CD4-positive, alpha-beta memory T cell (primary cell): ENCODE results near the gene GAN. TPM values are rescaled to one million over a fixed set of nuclear protein-coding genes. Genes with fewer than 3 reads are reported as not detected.

ENCODE experiments used
- CTCF ChIA-PET: fragments of 350-600 bp; sonication (Branson Sonifier 250); formaldehyde crosslinking; loops from one replicate; lab custom pipeline; 2021; ENCODE audit warnings: inconsistent platforms; ENCODE audit not compliant: partially characterized antibody; lab: Charles Lee
- POLR2A ChIA-PET: fragments of 350-600 bp; sonication (Branson Sonifier 250); formaldehyde crosslinking; loops from one replicate; lab custom pipeline; 2021; ENCODE audit not compliant: partially characterized antibody; lab: Charles Lee
- DNase-seq, 5 donors: peaks; one replicate each; pipeline versions ENCODE4 v3.0.0 to v3.0.0-alpha.2; 2020 to 2022; ENCODE audit warnings: mixed read lengths in 1 of 5
- H3K27ac ChIP-seq: one replicate; pipeline ENCODE4 v1.7.0; 2013; ENCODE audit warnings: low read depth, low read length
- H3K27me3 ChIP-seq: 2 replicates; pipeline ENCODE4 v1.7.0; 2013; ENCODE audit warnings: mild to moderate bottlenecking, low read length, moderate library complexity; ENCODE audit not compliant: insufficient read depth
- H3K36me3 ChIP-seq: 2 replicates; pipeline ENCODE4 v1.7.0; 2013; ENCODE audit warnings: mild to moderate bottlenecking, low read length, moderate library complexity; ENCODE audit not compliant: insufficient read depth
- H3K4me1 ChIP-seq: 2 replicates; pipeline ENCODE4 v1.7.0; 2013; ENCODE audit warnings: mild to moderate bottlenecking, low read length, moderate library complexity; ENCODE audit not compliant: insufficient read depth
- H3K4me3 ChIP-seq, 2 donors: one replicate each; pipeline ENCODE4 v1.7.0; 2013; ENCODE audit warnings: low read length in 2 of 2, mild to moderate bottlenecking in 1 of 2
- H3K9me3 ChIP-seq, 2 donors: one replicate each; pipeline ENCODE4 v1.7.0; 2013; ENCODE audit warnings: low read length in 2 of 2, control low read depth in 1 of 2; ENCODE audit not compliant: control insufficient read depth in 1 of 2
- H3K27ac Mint-ChIP-seq, 7 donors: one replicate each; pipeline ENCODE4 v1.8.0; 2020 to 2021; ENCODE audit warnings: mixed read lengths in 7 of 7, mild to moderate bottlenecking in 6 of 7, inconsistent platforms in 3 of 7, moderate library complexity in 3 of 7
- H3K27me3 Mint-ChIP-seq, 2 donors: one replicate each; pipeline ENCODE4 v1.8.0; 2020 to 2021; ENCODE audit warnings: mixed read lengths in 2 of 2
- H3K36me3 Mint-ChIP-seq, 2 donors: one replicate each; pipeline ENCODE4 v1.8.0; 2020 to 2021; ENCODE audit warnings: mixed read lengths in 2 of 2, inconsistent platforms in 1 of 2, mild to moderate bottlenecking in 1 of 2
- H3K4me1 Mint-ChIP-seq, 4 donors: one replicate each; pipeline ENCODE4 v1.8.0; 2020 to 2021; ENCODE audit warnings: mixed read lengths in 4 of 4, mild to moderate bottlenecking in 1 of 4
- H3K4me3 Mint-ChIP-seq, 8 donors: one replicate each; pipeline ENCODE4 v1.8.0; 2020 to 2021; ENCODE audit warnings: mixed read lengths in 8 of 8, mild to moderate bottlenecking in 7 of 8, moderate library complexity in 6 of 8, inconsistent platforms in 3 of 8
- H3K9me3 Mint-ChIP-seq, 8 donors: one replicate each; pipeline ENCODE4 v1.8.0; 2020 to 2021; ENCODE audit warnings: mixed read lengths in 8 of 8, mild to moderate bottlenecking in 5 of 8, inconsistent platforms in 3 of 8, moderate library complexity in 1 of 8
- intact Hi-C: fragments of 100-400 bp; cut with micrococcal nuclease; formaldehyde crosslinking; loops from one replicate; pipeline ENCODE4 v1.15.1; 2023
- polyA plus RNA-seq, 2 donors: library from polyadenylated mRNA; unstranded; fragments of 300-500 nt; fragmentation: Illumina TruSeq; gene quantifications; one replicate each; pipeline ENCODE4 v1.2.3, GENCODE V29; 2021
- total RNA-seq, 2 experiments: library from RNA; stranded (reverse); gene quantifications; one replicate each; pipeline ENCODE4 v1.2.3, GENCODE V29; 2021

Gene GAN
- total and polyA plus RNA-seq, 4 experiments from 2014 or later = 0.97 to 10.8 (median 6.2) TPM

DNA sequence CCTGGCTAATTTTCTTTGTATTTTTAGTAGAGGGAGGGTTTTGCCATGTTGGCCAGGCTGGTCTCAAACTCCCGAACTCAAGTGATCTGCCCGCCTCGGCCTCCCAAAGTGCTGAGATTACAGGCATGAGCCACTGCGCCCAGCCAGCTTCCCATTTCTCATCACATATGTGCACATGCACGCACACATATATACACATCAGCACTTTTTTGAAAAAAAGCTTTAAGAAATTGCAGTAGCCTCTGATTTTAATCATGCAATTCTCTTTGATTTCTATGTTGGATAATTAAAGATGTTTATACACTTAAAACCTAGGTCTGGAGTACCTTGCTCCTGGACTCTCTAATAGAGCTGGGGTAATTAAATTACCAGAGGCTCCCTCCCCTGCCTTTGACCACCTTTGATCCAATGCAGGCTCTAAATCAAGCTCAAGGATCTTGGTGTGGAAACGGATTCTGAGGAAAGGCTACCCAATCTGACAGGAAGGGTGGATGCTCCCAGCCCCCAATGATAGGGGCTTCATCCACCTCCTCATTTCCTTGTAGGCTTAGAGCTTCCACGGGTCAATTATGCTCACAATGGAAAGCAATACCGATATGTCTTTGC lies 29.7 kb upstream of the GAN start:
- no peaks in the 10 kb centered on the region for H3K36me3 Mint-ChIP-seq
- no peaks in the 10 kb centered on the region for H3K4me1 Mint-ChIP-seq
- Histone ChIP-seq H3K36me3 (no peaks in the 10 kb centered on the region), H3K9me3 (no peaks in the 10 kb centered on the region), H3K4me1 (no peaks in the 10 kb centered on the region), H3K4me3 (no peak overlapping the region), H3K27me3 (no peaks in the 10 kb centered on the region), H3K27ac (no peak overlapping the region)
- CTCF ChIA-PET = interaction anchor here (0.7 to 1.3 kb wide), 3 partner anchors 11 to 30 kb away, joined by 3 read pairs; no protein-coding TSS in a partner anchor
- POLR2A ChIA-PET = no interaction called here
- DNase-seq = no peak
- no peak overlapping the region for H3K4me3 Mint-ChIP-seq
- no peak overlapping the region for H3K27ac Mint-ChIP-seq
- H3K27me3 Mint-ChIP-seq = peaks cover 0 to 1% of the 10 kb centered on the region in 2 donors
- no peaks in the 10 kb centered on the region for H3K9me3 Mint-ChIP-seq
- intact Hi-C loops = no loop called here

DNA sequence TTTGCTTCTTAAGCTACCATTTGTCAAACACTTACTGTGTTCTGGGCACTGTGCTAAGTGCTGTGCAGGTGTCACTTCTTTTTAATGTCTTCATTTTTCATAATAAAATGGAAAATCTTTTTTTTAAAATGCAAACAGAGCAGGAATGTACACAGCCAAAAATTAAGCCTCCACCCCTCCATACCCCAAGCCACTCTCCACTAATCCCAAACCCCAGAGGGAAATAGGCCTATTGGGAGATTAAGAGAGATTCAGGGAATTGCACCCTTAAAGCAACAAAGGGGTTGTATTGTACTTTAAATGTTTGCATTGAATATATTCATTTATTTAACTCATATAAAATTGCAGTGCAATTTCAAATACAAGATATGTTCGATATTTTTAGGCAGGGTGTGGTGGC lies 28.6 kb upstream of the GAN start:
- no peak for DNase-seq
- Mint-ChIP-seq H3K27me3 (peaks cover 1 to 2% of the 10 kb centered on the region in 2 donors), H3K36me3 (no peaks in the 10 kb centered on the region), H3K4me3 (no peak overlapping the region), H3K9me3 (no peaks in the 10 kb centered on the region), H3K4me1 (no peaks in the 10 kb centered on the region), H3K27ac (no peak overlapping the region)
- Histone ChIP-seq H3K36me3 (no peaks in the 10 kb centered on the region), H3K4me1 (no peaks in the 10 kb centered on the region), H3K9me3 (no peaks in the 10 kb centered on the region), H3K27ac (no peak overlapping the region), H3K27me3 (no peaks in the 10 kb centered on the region), H3K4me3 (no peak overlapping the region)
- ChIA-PET CTCF (interaction anchor here (1.3 kb wide), 1 partner anchor 12 kb away, joined by 3 read pairs; no protein-coding TSS in a partner anchor), POLR2A (no interaction called here)
- intact Hi-C loops = no loop called here

DNA sequence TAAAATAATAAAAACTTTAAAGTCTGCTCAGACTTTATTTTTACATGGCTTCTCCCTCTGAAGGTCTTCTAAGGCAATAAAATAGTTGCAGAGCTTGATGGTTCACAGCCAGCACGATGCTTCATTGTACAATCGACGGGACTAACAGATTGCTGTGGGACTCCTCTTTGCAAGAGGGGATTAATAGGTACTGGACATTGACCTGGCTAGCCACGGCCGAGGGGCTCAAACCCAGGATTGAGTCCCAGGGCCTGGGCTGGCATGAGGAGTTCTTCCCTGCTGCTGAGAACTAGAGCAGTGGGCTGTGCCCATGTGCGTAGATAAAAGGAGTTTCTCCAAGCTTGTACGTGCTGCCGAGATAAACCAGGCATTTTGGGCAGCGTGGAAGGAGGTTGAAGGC lies 23.6 kb upstream of the GAN start:
- Mint-ChIP-seq H3K36me3 (no peaks in the 10 kb centered on the region), H3K27me3 (peaks cover 9 to 15% of the 10 kb centered on the region in 2 donors), H3K4me3 (no peak overlapping the region), H3K4me1 (no peaks in the 10 kb centered on the region), H3K27ac (no peak overlapping the region), H3K9me3 (peaks cover 0 to 2% (median 0%) of the 10 kb centered on the region in 8 donors)
- no peaks in the 10 kb centered on the region for H3K9me3 ChIP-seq
- no peak for DNase-seq
- no peaks in the 10 kb centered on the region for H3K27me3 ChIP-seq
- no peaks in the 10 kb centered on the region for H3K36me3 ChIP-seq
- intact Hi-C loops = no loop called here
- H3K27ac ChIP-seq = no peak overlapping the region
- ChIA-PET POLR2A (no interaction called here), CTCF (interaction anchor here (1.2 kb wide), 1 partner anchor 11 kb away, joined by 3 read pairs; no protein-coding TSS in a partner anchor)
- no peaks in the 10 kb centered on the region for H3K4me1 ChIP-seq
- no peak overlapping the region for H3K4me3 ChIP-seq

DNA sequence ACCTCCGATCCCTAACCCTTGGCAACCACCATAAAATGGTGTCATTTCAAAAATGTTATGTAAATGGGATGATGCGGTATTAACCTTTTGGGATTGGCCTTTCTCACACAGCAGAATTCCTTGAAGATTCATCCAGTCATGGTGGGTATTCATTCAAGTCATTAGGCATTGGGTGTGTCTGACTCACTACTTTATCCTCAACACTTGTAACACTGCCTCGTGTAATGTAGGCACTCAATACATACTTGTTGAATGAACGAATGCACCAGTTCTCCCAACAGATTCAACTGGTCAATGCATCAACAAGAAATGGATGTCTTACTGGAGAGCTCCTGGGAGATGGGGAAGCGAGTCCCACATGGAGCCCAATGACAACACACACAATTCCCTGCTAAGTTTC lies 21.8 kb upstream of the GAN start:
- Mint-ChIP-seq H3K9me3 (peaks cover 0 to 2% (median 0%) of the 10 kb centered on the region in 8 donors), H3K27ac (peak overlapping the region in 1 of 7 donors; percentile 7), H3K4me1 (no peaks in the 10 kb centered on the region), H3K27me3 (peaks cover 15 to 19% of the 10 kb centered on the region in 2 donors), H3K4me3 (no peak overlapping the region), H3K36me3 (no peaks in the 10 kb centered on the region)
- DNase-seq = no peak
- Histone ChIP-seq H3K36me3 (no peaks in the 10 kb centered on the region), H3K9me3 (no peaks in the 10 kb centered on the region), H3K27me3 (no peaks in the 10 kb centered on the region), H3K4me1 (no peaks in the 10 kb centered on the region), H3K4me3 (no peak overlapping the region), H3K27ac (no peak overlapping the region)
- POLR2A ChIA-PET = no interaction called here
- CTCF ChIA-PET = no interaction called here
- intact Hi-C loops = no loop called here

DNA sequence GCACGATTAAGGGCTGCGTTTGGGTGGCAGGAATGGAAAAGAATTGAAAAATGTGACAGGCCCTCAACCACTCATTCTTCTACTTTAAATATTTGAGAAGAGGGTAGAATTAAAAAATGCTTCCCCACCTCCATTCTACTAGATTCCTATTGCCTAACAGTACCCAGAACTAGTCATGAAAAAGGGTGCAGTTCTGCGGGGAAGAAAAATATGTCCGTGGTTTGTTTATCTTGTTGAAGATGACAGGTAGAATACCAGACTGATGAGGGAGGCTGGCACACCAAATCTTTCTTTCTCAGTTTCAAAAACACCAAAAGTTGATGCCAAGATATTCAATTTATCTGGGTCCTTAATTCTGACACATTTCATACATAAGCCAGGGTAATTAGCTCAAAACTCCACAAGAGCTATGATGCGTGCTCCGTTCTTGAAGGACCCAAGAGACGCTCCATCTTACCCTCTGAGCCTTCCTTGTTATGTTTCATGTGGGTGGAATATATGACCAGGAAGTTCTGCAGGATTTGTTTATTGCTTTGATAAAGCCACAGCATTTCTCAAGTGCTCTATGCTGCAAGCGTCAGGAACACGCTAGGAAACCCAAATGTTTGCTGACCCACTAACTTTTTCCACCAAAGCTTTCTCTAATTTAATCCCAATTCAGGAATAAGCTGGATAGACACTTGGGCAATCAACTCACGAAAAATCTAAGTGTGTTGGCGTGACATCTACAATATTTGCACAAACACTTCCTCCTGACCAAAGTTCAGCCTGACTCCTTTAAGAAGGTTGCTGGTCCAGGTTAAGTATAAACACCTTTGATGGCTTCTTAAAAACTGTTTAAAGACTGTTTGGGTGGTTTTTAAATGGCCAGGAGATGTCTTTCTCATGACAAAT lies 20.6 kb upstream of the GAN start:
- Histone ChIP-seq H3K4me3 (no peak overlapping the region), H3K27ac (no peak overlapping the region), H3K27me3 (no peaks in the 10 kb centered on the region), H3K9me3 (no peaks in the 10 kb centered on the region), H3K36me3 (no peaks in the 10 kb centered on the region), H3K4me1 (no peaks in the 10 kb centered on the region)
- Mint-ChIP-seq H3K36me3 (no peaks in the 10 kb centered on the region), H3K27me3 (peaks cover 14 to 19% of the 10 kb centered on the region in 2 donors), H3K4me1 (no peaks in the 10 kb centered on the region), H3K27ac (no peak overlapping the region), H3K4me3 (no peak overlapping the region), H3K9me3 (peaks cover 0 to 5% (median 0%) of the 10 kb centered on the region in 8 donors)
- POLR2A ChIA-PET = no interaction called here
- no peak for DNase-seq
- intact Hi-C loops = no loop called here
- CTCF ChIA-PET = no interaction called here

DNA sequence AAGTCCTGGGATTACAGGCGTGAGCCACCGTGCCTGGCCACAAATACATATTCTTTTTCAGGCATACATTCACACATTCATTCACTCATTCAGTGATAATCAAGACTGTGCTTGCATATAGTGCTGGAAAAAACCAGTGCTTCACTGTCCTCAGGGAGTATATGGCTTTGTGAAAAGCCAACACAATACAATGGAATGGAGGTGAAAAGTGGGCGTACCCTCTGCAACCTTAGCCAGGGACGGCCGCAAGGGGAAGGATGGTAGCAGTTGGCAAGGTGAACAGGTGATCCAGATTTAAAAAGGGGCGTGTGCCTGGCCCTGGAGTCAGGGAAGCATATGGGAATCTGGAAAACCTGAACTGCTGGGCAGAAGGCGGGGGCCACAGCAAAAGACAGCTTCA lies 18.1 kb upstream of the GAN start:
- ChIA-PET CTCF (no interaction called here), POLR2A (no interaction called here)
- intact Hi-C loops = no loop called here
- Histone ChIP-seq H3K9me3 (no peaks in the 10 kb centered on the region), H3K27ac (no peak overlapping the region), H3K4me3 (no peak overlapping the region), H3K4me1 (no peaks in the 10 kb centered on the region), H3K36me3 (no peaks in the 10 kb centered on the region), H3K27me3 (no peaks in the 10 kb centered on the region)
- H3K36me3 Mint-ChIP-seq = peaks cover 0 to 4% of the 10 kb centered on the region in 2 donors
- DNase-seq = no peak
- no peak overlapping the region for H3K4me3 Mint-ChIP-seq
- peaks cover 0 to 6% (median 0%) of the 10 kb centered on the region in 8 donors for H3K9me3 Mint-ChIP-seq
- no peak overlapping the region for H3K27ac Mint-ChIP-seq
- H3K27me3 Mint-ChIP-seq = peaks cover 14 to 15% of the 10 kb centered on the region in 2 donors
- no peaks in the 10 kb centered on the region for H3K4me1 Mint-ChIP-seq

DNA sequence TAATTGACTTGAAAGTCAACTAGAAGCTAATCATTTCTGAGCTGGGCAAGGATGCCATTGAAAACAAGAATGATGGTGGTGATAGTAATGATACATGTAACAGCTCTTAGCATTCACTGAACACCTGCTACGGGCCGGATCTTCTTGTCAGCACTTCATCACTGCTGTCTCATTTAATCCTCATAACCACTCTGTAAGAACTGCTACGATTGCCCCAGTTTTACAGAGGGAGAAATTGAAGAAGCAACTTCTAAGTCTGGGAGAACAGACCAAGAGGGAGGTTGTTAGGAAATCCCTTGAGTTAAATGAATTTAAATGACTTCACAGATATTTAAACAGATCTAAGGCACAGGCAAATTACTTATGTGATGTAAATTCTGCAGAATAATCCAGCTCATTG lies 7.0 kb upstream of the GAN start:
- no peaks in the 10 kb centered on the region for H3K36me3 ChIP-seq
- DNase-seq = no peak
- no peaks in the 10 kb centered on the region for H3K9me3 ChIP-seq
- POLR2A ChIA-PET = no interaction called here
- peaks cover 3% of the 10 kb centered on the region for H3K4me1 ChIP-seq
- Mint-ChIP-seq H3K4me3 (no peak overlapping the region), H3K27ac (peak overlapping the region in 2 of 7 donors; percentile 17 to 42), H3K27me3 (no peaks in the 10 kb centered on the region), H3K36me3 (no peaks in the 10 kb centered on the region), H3K9me3 (no peaks in the 10 kb centered on the region), H3K4me1 (peaks cover 14 to 24% (median 16%) of the 10 kb centered on the region in 4 donors)
- H3K27me3 ChIP-seq = no peaks in the 10 kb centered on the region
- H3K4me3 ChIP-seq = no peak overlapping the region
- CTCF ChIA-PET = no interaction called here
- H3K27ac ChIP-seq = no peak overlapping the region
- intact Hi-C loops = no loop called here
